ENCODE data around the gene IVD. TPM values are rescaled to one million over a fixed set of nuclear protein-coding genes. Genes with fewer than 3 reads are reported as not detected.

IVD gene
- total and polyA plus RNA-seq, 4 experiments from 2014 or later: 25.7 to 62.2 (median 41.6) TPM

DNA sequence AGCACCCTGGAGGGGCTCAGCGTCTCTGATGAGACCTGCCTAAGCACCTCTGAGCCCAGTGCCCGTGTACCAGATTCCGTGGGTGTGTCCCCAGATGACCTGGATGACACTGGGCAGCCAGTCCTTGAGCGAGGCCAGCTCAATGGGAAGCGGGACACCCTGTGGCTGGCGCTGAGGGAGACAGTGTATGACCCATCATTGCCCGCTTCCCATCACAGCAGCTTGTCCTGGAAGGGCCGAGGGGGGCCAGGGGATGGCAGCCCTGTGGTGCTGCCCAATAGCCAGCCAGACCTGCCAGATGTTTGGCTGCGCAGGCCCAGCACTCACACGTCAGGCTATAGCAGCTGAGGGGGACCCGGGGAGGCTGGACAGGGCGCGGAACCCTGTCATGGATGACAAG, 35.6 kb upstream of the IVD start:
- Histone ChIP-seq H3K27ac (ENCODE audit: low read depth, low read length) (no peak overlapping the region), H3K4me3 (ENCODE audit: low read length in 2 of 2) (no peak overlapping the region), H3K36me3 (ENCODE audit: insufficient read depth, low read length) (no peaks in the 10 kb centered on the region), H3K27me3 (ENCODE audit: insufficient read depth, low read length) (no peaks in the 10 kb centered on the region), H3K4me1 (ENCODE audit: insufficient read depth, low read length) (peaks cover 24% of the 10 kb centered on the region), H3K9me3 (ENCODE audit: control insufficient read depth in 1 of 2, low read length in 2 of 2) (no peaks in the 10 kb centered on the region)
- Mint-ChIP-seq H3K36me3 (no peaks in the 10 kb centered on the region), H3K4me3 (no peak overlapping the region), H3K9me3 (no peaks in the 10 kb centered on the region), H3K27ac (peak overlapping the region in 1 of 7 donors; percentile 65), H3K4me1 (peaks cover 11 to 27% (median 18%) of the 10 kb centered on the region in 4 donors), H3K27me3 (no peaks in the 10 kb centered on the region)
- ChIA-PET POLR2A (ENCODE audit: partially characterized antibody) (interaction anchor here (1.4 kb wide), 1 partner anchor 12 kb away, joined by 4 read pairs; the partner anchor contains the start of gene DISP2), CTCF (ENCODE audit: partially characterized antibody) (interaction anchor here (0.6 to 5.7 kb wide), 8 partner anchors 7 to 61 kb away, joined by 3 to 48 read pairs (median 9); partner anchors contain the start of genes IVD and KNSTRN)
- intact Hi-C loops (cut with micrococcal nuclease): loop anchor here (5.0 kb wide), 2 partner anchors 37 to 197 kb away; partner anchors contain the start of genes CCDC32, IVD and RPUSD2
- DNase-seq: no peak

GRCh38 chr15:40372981-40373380, 32.6 kb upstream of the IVD start:
- Mint-ChIP-seq H3K36me3 (no peaks in the 10 kb centered on the region), H3K27me3 (no peaks in the 10 kb centered on the region), H3K4me3 (no peak overlapping the region), H3K27ac (no peak overlapping the region), H3K9me3 (no peaks in the 10 kb centered on the region), H3K4me1 (peaks cover 0 to 7% (median 2%) of the 10 kb centered on the region in 4 donors)
- ChIA-PET CTCF (ENCODE audit: partially characterized antibody) (interaction anchor here (1.9 to 3.0 kb wide), 3 partner anchors 30 to 50 kb away, joined by 8 to 10 read pairs (median 8); no protein-coding TSS in a partner anchor), POLR2A (ENCODE audit: partially characterized antibody) (no interaction called here)
- DNase-seq: no peak
- Histone ChIP-seq H3K27ac (ENCODE audit: low read depth, low read length) (no peak overlapping the region), H3K36me3 (ENCODE audit: insufficient read depth, low read length) (no peaks in the 10 kb centered on the region), H3K9me3 (ENCODE audit: control insufficient read depth in 1 of 2, low read length in 2 of 2) (no peaks in the 10 kb centered on the region), H3K27me3 (ENCODE audit: insufficient read depth, low read length) (no peaks in the 10 kb centered on the region), H3K4me3 (ENCODE audit: low read length in 2 of 2) (no peak overlapping the region), H3K4me1 (ENCODE audit: insufficient read depth, low read length) (peaks cover 3% of the 10 kb centered on the region)
- intact Hi-C loops (cut with micrococcal nuclease): no loop called here

GRCh38 chr15:40377606-40378005, 28.0 kb upstream of the IVD start:
- intact Hi-C loops (cut with micrococcal nuclease): no loop called here
- ChIA-PET POLR2A (ENCODE audit: partially characterized antibody) (no interaction called here), CTCF (ENCODE audit: partially characterized antibody) (interaction anchor here (3.0 kb wide), 1 partner anchor 9 kb away, joined by 11 read pairs; no protein-coding TSS in a partner anchor)
- Mint-ChIP-seq H3K27me3 (peaks cover 0 to 2% of the 10 kb centered on the region in 2 donors), H3K27ac (no peak overlapping the region), H3K9me3 (no peaks in the 10 kb centered on the region), H3K4me1 (peaks cover 2 to 6% (median 3%) of the 10 kb centered on the region in 4 donors), H3K4me3 (no peak overlapping the region), H3K36me3 (no peaks in the 10 kb centered on the region)
- Histone ChIP-seq H3K36me3 (ENCODE audit: insufficient read depth, low read length) (no peaks in the 10 kb centered on the region), H3K27ac (ENCODE audit: low read depth, low read length) (no peak overlapping the region), H3K4me1 (ENCODE audit: insufficient read depth, low read length) (peaks cover 3% of the 10 kb centered on the region), H3K27me3 (ENCODE audit: insufficient read depth, low read length) (no peaks in the 10 kb centered on the region), H3K9me3 (ENCODE audit: control insufficient read depth in 1 of 2, low read length in 2 of 2) (no peaks in the 10 kb centered on the region), H3K4me3 (ENCODE audit: low read length in 2 of 2) (no peak overlapping the region)
- DNase-seq: no peak

- H3K4me1 ChIP-seq (ENCODE audit: insufficient read depth, low read length): peaks cover 11% of the 10 kb centered on the region
- ChIA-PET CTCF (ENCODE audit: partially characterized antibody) (interaction anchor here (5.8 kb wide), 1 partner anchor 10 kb away, joined by 48 read pairs; no protein-coding TSS in a partner anchor), POLR2A (ENCODE audit: partially characterized antibody) (no interaction called here)
- H3K9me3 ChIP-seq (ENCODE audit: control insufficient read depth in 1 of 2, low read length in 2 of 2): no peaks in the 10 kb centered on the region
- Mint-ChIP-seq H3K36me3 (peaks cover 0 to 2% of the 10 kb centered on the region in 2 donors), H3K4me1 (peaks cover 10 to 16% (median 15%) of the 10 kb centered on the region in 4 donors), H3K27ac (no peak overlapping the region), H3K9me3 (no peaks in the 10 kb centered on the region), H3K4me3 (no peak overlapping the region), H3K27me3 (peaks cover 0 to 2% of the 10 kb centered on the region in 2 donors)
- DNase-seq: no peak
- H3K27me3 ChIP-seq (ENCODE audit: insufficient read depth, low read length): no peaks in the 10 kb centered on the region
- H3K27ac ChIP-seq (ENCODE audit: low read depth, low read length): no peak overlapping the region
- no peaks in the 10 kb centered on the region for H3K36me3 ChIP-seq (ENCODE audit: insufficient read depth, low read length)
- intact Hi-C loops (cut with micrococcal nuclease): no loop called here
- H3K4me3 ChIP-seq (ENCODE audit: low read length in 2 of 2): no peak overlapping the region
These were observed 26.2 kb upstream of the IVD start for GRCh38 chr15:40379374-40379773.

DNA sequence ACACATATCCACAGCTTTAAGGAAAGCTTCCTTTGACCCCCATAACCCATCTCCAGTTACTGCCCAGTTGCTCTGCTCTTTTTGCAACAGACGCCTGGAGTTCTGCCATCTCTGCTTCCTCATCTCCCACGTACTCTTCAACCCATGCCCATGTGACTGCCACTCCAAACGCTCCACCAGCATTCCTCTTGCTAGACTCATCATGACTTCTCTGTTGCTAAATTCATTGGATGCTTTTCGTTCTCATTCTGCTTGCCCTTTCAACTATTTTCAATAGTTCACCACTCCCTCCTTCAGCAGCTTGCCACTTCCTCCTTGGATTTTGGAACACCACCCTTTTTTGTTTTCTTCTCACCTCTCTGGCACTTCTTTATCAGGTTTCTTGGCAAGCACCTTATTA, 25.7 kb upstream of the IVD start:
- Histone ChIP-seq H3K27me3 (ENCODE audit: insufficient read depth, low read length) (no peaks in the 10 kb centered on the region), H3K4me1 (ENCODE audit: insufficient read depth, low read length) (peaks cover 11% of the 10 kb centered on the region), H3K27ac (ENCODE audit: low read depth, low read length) (no peak overlapping the region), H3K36me3 (ENCODE audit: insufficient read depth, low read length) (no peaks in the 10 kb centered on the region), H3K9me3 (ENCODE audit: control insufficient read depth in 1 of 2, low read length in 2 of 2) (no peaks in the 10 kb centered on the region), H3K4me3 (ENCODE audit: low read length in 2 of 2) (no peak overlapping the region)
- Mint-ChIP-seq H3K27ac (peak overlapping the region in 1 of 7 donors; percentile 12), H3K4me1 (peaks cover 10 to 20% (median 16%) of the 10 kb centered on the region in 4 donors), H3K4me3 (no peak overlapping the region), H3K27me3 (peaks cover 0 to 2% of the 10 kb centered on the region in 2 donors), H3K36me3 (peaks cover 0 to 2% of the 10 kb centered on the region in 2 donors), H3K9me3 (no peaks in the 10 kb centered on the region)
- DNase-seq: no peak
- intact Hi-C loops (cut with micrococcal nuclease): loop anchor here (5.0 kb wide), 1 partner anchor 1928 kb away; the partner anchor contains the start of gene FAM98B
- ChIA-PET CTCF (ENCODE audit: partially characterized antibody) (interaction anchor here (0.6 to 5.8 kb wide), 2 partner anchors 10 to 200 kb away, joined by 3 to 48 read pairs; no protein-coding TSS in a partner anchor), POLR2A (ENCODE audit: partially characterized antibody) (no interaction called here)

- no peaks in the 10 kb centered on the region for H3K36me3 ChIP-seq (ENCODE audit: insufficient read depth, low read length)
- no peaks in the 10 kb centered on the region for H3K9me3 Mint-ChIP-seq
- DNase-seq: no peak
- peaks cover 4 to 5% of the 10 kb centered on the region in 2 donors for H3K36me3 Mint-ChIP-seq
- H3K9me3 ChIP-seq (ENCODE audit: control insufficient read depth in 1 of 2, low read length in 2 of 2): no peaks in the 10 kb centered on the region
- H3K4me3 Mint-ChIP-seq: peak overlapping the region in 1 of 8 donors; percentile 13
- intact Hi-C loops (cut with micrococcal nuclease): loop anchor here (5.0 kb wide), 1 partner anchor 1928 kb away; the partner anchor contains the start of gene FAM98B
- peaks cover 0 to 2% of the 10 kb centered on the region in 2 donors for H3K27me3 Mint-ChIP-seq
- H3K27ac Mint-ChIP-seq: peak overlapping the region in 1 of 7 donors; percentile 10
- ChIA-PET POLR2A (ENCODE audit: partially characterized antibody) (no interaction called here), CTCF (ENCODE audit: partially characterized antibody) (interaction anchor here (0.6 to 5.8 kb wide), 2 partner anchors 11 to 201 kb away, joined by 3 to 48 read pairs; no protein-coding TSS in a partner anchor)
- no peak overlapping the region for H3K4me3 ChIP-seq (ENCODE audit: low read length in 2 of 2)
- H3K4me1 ChIP-seq (ENCODE audit: insufficient read depth, low read length): peaks cover 11% of the 10 kb centered on the region
- H3K27ac ChIP-seq (ENCODE audit: low read depth, low read length): no peak overlapping the region
- no peaks in the 10 kb centered on the region for H3K27me3 ChIP-seq (ENCODE audit: insufficient read depth, low read length)
- peaks cover 10 to 20% (median 16%) of the 10 kb centered on the region in 4 donors for H3K4me1 Mint-ChIP-seq
These were observed 25.0 kb upstream of the IVD start for GRCh38 chr15:40380636-40381035.

- CTCF ChIA-PET (ENCODE audit: partially characterized antibody): interaction anchor here (1.0 to 5.8 kb wide), 6 partner anchors 12 to 103 kb away, joined by 3 to 48 read pairs (median 4); no protein-coding TSS in a partner anchor
- intact Hi-C loops (cut with micrococcal nuclease): loop anchor here (1.0 to 5.0 kb wide), 4 partner anchors 23 to 1930 kb away; partner anchors contain the start of genes DISP2, FAM98B, INAFM2 and IVD
- Mint-ChIP-seq H3K36me3 (peaks cover 5 to 9% of the 10 kb centered on the region in 2 donors), H3K9me3 (no peaks in the 10 kb centered on the region), H3K27ac (peak overlapping the region in 3 of 7 donors; percentile 48 to 86 (median 53)), H3K27me3 (peaks cover 0 to 2% of the 10 kb centered on the region in 2 donors), H3K4me1 (peaks cover 10 to 20% (median 16%) of the 10 kb centered on the region in 4 donors), H3K4me3 (peak overlapping the region in 4 of 8 donors; percentile 92 to 99 (median 95))
- POLR2A ChIA-PET (ENCODE audit: partially characterized antibody): interaction anchor here (0.8 to 3.0 kb wide), 7 partner anchors 10 to 188 kb away, joined by 3 to 25 read pairs (median 3); partner anchors contain the start of genes IVD, PLCB2 and RPUSD2
- Histone ChIP-seq H3K27me3 (ENCODE audit: insufficient read depth, low read length) (no peaks in the 10 kb centered on the region), H3K4me3 (ENCODE audit: low read length in 2 of 2) (no peak overlapping the region), H3K4me1 (ENCODE audit: insufficient read depth, low read length) (peaks cover 11% of the 10 kb centered on the region), H3K36me3 (ENCODE audit: insufficient read depth, low read length) (peaks cover 8% of the 10 kb centered on the region), H3K27ac (ENCODE audit: low read depth, low read length) (no peak overlapping the region), H3K9me3 (ENCODE audit: control insufficient read depth in 1 of 2, low read length in 2 of 2) (no peaks in the 10 kb centered on the region)
- no peak for DNase-seq
These were observed 23.6 kb upstream of the IVD start for GRCh38 chr15:40381818-40382529.

Measured in CD4-positive, alpha-beta memory T cell (primary cell).